ENCODE results near the gene DUSP22. TPM values are rescaled to one million over a fixed set of nuclear protein-coding genes. Genes with fewer than 3 reads are reported as not detected.

The DUSP22 gene
- total RNA-seq, 6 donors from 2014 or later = 49.9 to 108 (median 63.8) TPM

- H3K27ac ChIP-seq = no peak overlapping the region
- no peak overlapping the region for H3K4me3 ChIP-seq
- peaks cover 0 to 10% (median 0%) of the 10 kb centered on the region in 4 donors for H3K9me3 ChIP-seq
- DNase-seq (peak in 1 of 2 donors; percentile 72), ATAC-seq (ENCODE audit: low FRiP score in 2 of 2) (no peak)
- no peaks in the 10 kb centered on the region for H3K36me3 ChIP-seq
- TF ChIP-seq POLR2AphosphoS5 (IDR thresholded peaks at IDR 0.05) = no peak
- TF ChIP-seq EP300 (IDR thresholded peaks at IDR 0.05) = no peak
- no peak for TF ChIP-seq CTCF (IDR thresholded peaks at IDR 0.05)
- TF ChIP-seq POLR2A (IDR thresholded peaks at IDR 0.05) = no peak
- 62 to 77% methylated on average over 11 of the region's 11 CpGs for WGBS, 2 donors
- H3K4me1 ChIP-seq = no peaks in the 10 kb centered on the region
- no peaks in the 10 kb centered on the region for H3K27me3 ChIP-seq
Observed at GRCh38 chr6:364609-365540, 72.6 kb downstream of the DUSP22 start.

GRCh38 chr6:365835-366234 is 73.5 kb downstream of the DUSP22 start:
- Histone ChIP-seq H3K4me1 (no peaks in the 10 kb centered on the region), H3K9me3 (peaks cover 0 to 10% (median 0%) of the 10 kb centered on the region in 4 donors), H3K27ac (no peak overlapping the region), H3K27me3 (no peaks in the 10 kb centered on the region), H3K4me3 (no peak overlapping the region), H3K36me3 (no peaks in the 10 kb centered on the region)
- 66 to 74% methylated on average over 6 of the region's 6 CpGs for WGBS, 2 donors
- DNase-seq (no peak), ATAC-seq (ENCODE audit: low FRiP score in 2 of 2) (no peak)
- TF ChIP-seq POLR2AphosphoS5 (IDR thresholded peaks at IDR 0.05) = no peak
- no peak for TF ChIP-seq POLR2A (IDR thresholded peaks at IDR 0.05)
- no peak for TF ChIP-seq EP300 (IDR thresholded peaks at IDR 0.05)
- TF ChIP-seq CTCF (IDR thresholded peaks at IDR 0.05) = no peak

- WGBS, 2 donors = 71 to 77% methylated on average over 19 of the region's 19 CpGs
- Histone ChIP-seq H3K4me3 (no peak overlapping the region), H3K36me3 (no peaks in the 10 kb centered on the region), H3K27me3 (no peaks in the 10 kb centered on the region), H3K4me1 (no peaks in the 10 kb centered on the region), H3K27ac (no peak overlapping the region), H3K9me3 (peaks cover 0 to 10% (median 0%) of the 10 kb centered on the region in 4 donors)
- ATAC-seq (ENCODE audit: low FRiP score in 2 of 2) (peak in 1 of 2 donors; percentile 1), DNase-seq (no peak)
- TF ChIP-seq POLR2AphosphoS5 (IDR thresholded peaks at IDR 0.05) (no peak), POLR2A (IDR thresholded peaks at IDR 0.05) (no peak), EP300 (IDR thresholded peaks at IDR 0.05) (no peak)
Observed at GRCh38 chr6:366389-367297, 74.4 kb downstream of the DUSP22 start.

GRCh38 chr6:367298-367794 is 75.1 kb downstream of the DUSP22 start:
- Histone ChIP-seq H3K4me3 (no peak overlapping the region), H3K27ac (no peak overlapping the region), H3K27me3 (no peaks in the 10 kb centered on the region), H3K9me3 (peaks cover 0 to 10% (median 0%) of the 10 kb centered on the region in 4 donors), H3K4me1 (no peaks in the 10 kb centered on the region), H3K36me3 (no peaks in the 10 kb centered on the region)
- TF ChIP-seq POLR2AphosphoS5 (IDR thresholded peaks at IDR 0.05) (no peak), EP300 (IDR thresholded peaks at IDR 0.05) (no peak), POLR2A (IDR thresholded peaks at IDR 0.05) (no peak), CTCF (IDR thresholded peaks at IDR 0.05) (no peak)
- DNase-seq (no peak), ATAC-seq (ENCODE audit: low FRiP score in 2 of 2) (peak; percentile 2 to 12)
- 78 to 87% methylated on average over 8 of the region's 8 CpGs for WGBS, 2 donors

All from upper lobe of left lung (tissue), 6 donors.